C4-2B (cell line): ENCODE data around the gene MOXD1.

Experiments
- H3K27ac ChIP-seq: fragments of 450-650 bp; 2 replicates; pipeline ENCODE4 v1.5.1; 2017
- ZFX ChIP-seq: fragments of 450-650 bp; IDR thresholded peaks from 2 replicates; pipeline ENCODE4 v1.6.1; 2017
- TF ChIP-seq, protein P1 (sequence below): fragments of 450-650 bp; conservative IDR thresholded peaks from 2 replicates; pipeline ENCODE4 v1.5.1; 2017; ENCODE audit warnings: mild to moderate bottlenecking

Gene MOXD1

GRCh38 chr6:132247381-132248159, 153.7 kb downstream of the MOXD1 start:
- TF ChIP-seq, protein P1, sequence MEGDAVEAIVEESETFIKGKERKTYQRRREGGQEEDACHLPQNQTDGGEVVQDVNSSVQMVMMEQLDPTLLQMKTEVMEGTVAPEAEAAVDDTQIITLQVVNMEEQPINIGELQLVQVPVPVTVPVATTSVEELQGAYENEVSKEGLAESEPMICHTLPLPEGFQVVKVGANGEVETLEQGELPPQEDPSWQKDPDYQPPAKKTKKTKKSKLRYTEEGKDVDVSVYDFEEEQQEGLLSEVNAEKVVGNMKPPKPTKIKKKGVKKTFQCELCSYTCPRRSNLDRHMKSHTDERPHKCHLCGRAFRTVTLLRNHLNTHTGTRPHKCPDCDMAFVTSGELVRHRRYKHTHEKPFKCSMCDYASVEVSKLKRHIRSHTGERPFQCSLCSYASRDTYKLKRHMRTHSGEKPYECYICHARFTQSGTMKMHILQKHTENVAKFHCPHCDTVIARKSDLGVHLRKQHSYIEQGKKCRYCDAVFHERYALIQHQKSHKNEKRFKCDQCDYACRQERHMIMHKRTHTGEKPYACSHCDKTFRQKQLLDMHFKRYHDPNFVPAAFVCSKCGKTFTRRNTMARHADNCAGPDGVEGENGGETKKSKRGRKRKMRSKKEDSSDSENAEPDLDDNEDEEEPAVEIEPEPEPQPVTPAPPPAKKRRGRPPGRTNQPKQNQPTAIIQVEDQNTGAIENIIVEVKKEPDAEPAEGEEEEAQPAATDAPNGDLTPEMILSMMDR, result no peak
- TF ChIP-seq ZFX, result no peak
- no peak overlapping the region for H3K27ac ChIP-seq

DNA sequence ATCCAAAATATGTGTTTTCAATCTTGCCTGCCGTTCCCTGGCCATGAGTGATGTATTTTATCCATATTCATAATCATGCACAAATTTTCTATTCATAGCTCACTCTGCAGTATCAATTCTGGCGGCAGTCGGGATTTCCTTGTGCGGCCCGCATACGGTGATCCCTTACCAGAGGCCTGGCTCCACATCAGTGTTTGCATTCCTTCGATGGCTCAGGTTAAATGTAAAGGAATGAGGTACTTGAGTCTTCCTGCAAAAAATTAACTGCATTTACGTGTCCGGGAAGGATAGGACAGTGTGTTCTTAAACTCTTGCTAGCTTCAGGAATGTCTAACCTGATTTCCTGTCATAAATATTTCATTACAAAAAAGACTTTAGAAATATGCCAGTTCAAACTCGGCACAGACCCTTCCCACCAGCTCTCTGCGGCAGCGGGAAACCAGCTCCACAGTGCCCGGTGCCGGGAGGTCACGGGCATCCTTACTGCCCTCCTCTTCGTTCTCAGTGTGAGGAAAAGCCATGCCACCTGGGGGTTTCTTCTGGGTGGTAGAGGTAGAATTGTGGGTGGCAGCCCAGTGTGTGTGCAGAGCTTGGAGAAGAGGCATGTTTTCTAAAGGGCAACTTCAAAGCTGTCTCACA, 154.5 kb downstream of the MOXD1 start:
- TF ChIP-seq, protein P1, result no peak
- TF ChIP-seq ZFX, result no peak
- no peak overlapping the region for H3K27ac ChIP-seq

- TF ChIP-seq ZFX, result no peak
- TF ChIP-seq, protein P1, result no peak
- no peak overlapping the region for H3K27ac ChIP-seq
Observed at GRCh38 chr6:132246120-132246617, 155.1 kb downstream of the MOXD1 start.
